GM19035 (cell line): ENCODE results near the gene THADA.
A peak's percentile ranks its signal among the peaks of the same experiment; 100 is the strongest.

Experiments used
- ATAC-seq: cut with Tn5 transposase; IDR thresholded peaks from one replicate; pipeline ENCODE4 v1.9.1; 2021; ENCODE audit not compliant: unreplicated experiment

Gene THADA

DNA sequence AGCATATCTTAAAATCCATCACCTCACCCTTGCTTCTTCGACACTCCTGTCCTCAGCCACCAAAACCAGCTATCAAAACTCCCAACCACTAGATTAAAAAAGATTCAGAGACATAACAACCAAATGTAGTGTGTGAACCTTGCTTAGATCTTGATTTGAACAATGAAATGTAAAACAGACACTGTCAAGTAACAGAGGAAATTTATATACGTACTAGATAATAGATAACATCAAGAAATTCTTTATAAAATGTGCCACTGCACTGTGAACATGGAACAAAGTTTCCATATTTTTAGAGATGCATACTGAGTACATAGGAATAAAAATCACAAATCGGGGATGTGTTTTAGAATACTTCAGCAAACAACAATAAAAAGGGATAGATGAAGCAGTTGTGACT is 86.0 kb downstream of the THADA start:
- ATAC-seq: no peak

- ATAC-seq: no peak
These were observed 87.6 kb downstream of the THADA start for GRCh38 chr2:43508209-43508608.

DNA sequence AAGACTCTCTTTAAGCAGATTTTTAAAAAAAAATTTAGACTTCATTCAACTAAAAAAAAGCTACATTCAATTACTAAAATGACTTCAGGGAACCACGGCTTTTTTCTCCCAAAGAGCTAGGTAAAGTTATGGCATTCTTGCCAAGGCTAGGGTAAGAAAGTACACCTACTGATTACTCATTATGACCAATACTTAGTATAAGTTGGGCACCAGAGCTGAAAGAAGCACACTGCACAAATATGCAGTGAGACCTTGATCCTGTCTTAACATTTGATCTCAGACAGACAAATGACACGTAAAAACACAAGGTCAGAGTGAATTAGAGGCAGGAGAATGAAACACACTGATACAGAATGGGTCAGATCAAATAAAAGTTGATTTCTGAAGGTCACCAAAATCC is 88.7 kb downstream of the THADA start:
- no peak for ATAC-seq

GRCh38 chr2:43495727-43496126 is 100.1 kb downstream of the THADA start:
- ATAC-seq: no peak

DNA sequence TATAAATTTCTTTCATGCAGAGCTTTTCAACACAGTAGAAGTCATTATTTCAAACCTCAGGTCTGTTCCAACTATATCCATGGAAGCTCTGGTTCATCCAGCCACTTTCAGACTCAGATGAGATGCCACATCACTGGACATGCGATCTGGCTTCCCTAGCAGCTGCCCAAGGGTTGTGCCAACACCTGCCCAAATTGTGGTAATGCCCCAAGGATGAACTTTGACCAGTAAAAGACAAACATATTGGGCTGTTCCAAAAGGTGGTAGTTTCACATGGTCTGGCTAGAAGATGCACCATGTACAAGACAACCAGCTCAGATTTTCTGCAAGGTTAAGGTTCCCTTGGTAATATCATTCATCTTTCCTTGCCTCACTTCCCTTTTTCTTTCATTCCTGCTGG is 101.9 kb downstream of the THADA start:
- ATAC-seq: no peak

- no peak for ATAC-seq
These were observed 104.7 kb downstream of the THADA start for GRCh38 chr2:43491065-43491639.

GRCh38 chr2:43490252-43490786 is 105.5 kb downstream of the THADA start:
- ATAC-seq: no peak

DNA sequence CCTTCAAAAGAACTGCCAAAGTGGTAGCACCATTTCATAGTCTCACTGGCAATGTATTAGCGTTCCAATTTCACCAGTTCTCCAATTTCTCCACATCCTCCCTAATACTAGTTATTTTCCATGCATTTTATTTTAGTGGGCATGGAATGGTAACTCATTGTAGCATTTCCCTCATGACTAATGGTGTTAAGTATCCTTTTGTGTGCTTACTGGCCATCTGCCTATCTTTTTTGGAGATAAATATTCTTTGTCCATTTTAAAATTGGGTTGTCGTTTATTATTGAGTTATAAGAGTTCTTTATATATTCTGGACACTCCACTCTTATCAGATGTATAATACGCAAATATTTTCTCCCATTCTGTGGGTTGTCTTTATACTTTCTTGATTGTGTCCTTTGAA is 107.1 kb downstream of the THADA start:
- ATAC-seq: no peak

DNA sequence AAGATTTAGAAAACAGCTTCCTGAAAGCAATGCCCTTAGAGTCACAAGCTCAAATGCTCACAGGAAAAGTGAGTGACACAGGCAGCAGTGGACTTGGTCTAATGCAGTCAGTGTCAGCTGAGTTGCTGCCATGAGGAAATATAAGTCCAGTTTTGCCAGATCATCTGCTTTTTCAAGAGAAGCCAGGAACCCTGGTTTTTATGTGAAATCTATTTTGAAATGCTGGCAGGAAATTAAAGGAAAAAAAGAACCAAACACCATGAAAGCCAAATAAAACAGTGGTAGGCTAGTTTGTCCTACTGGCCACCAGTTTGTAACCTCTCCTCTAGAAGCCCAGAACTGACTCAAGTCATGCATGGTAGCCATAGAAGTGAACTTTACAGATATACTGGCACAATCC is 109.2 kb downstream of the THADA start:
- ATAC-seq: no peak

GRCh38 chr2:43484323-43484930 is 111.4 kb downstream of the THADA start:
- no peak for ATAC-seq

GRCh38 chr2:43482961-43483360 is 112.9 kb downstream of the THADA start:
- peak; percentile 45 for ATAC-seq

- no peak for ATAC-seq
These were observed 113.8 kb downstream of the THADA start for GRCh38 chr2:43481927-43482542.

DNA sequence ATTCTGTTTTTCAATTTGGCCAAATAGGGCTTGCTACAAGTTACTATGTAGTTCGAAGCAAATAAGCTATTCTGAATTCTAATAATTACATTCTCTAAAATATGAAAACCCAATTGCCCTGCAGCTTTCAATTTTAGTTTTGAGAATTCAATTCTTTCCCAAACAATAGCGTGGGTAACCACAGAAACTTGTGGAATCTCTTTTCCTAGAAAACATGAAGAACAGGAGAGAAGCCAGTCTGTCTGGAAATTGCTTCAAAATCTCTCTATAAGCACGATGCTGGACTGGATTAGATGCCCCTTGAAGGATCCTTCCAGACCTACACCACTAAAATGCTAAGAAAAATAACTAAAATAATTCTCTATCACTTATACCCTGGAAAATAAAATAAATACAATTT is 115.0 kb downstream of the THADA start:
- ATAC-seq: no peak

- no peak for ATAC-seq
These were observed 117.3 kb downstream of the THADA start for GRCh38 chr2:43478412-43479086.

- no peak for ATAC-seq
These were observed 119.9 kb downstream of the THADA start for GRCh38 chr2:43475922-43476321.

DNA sequence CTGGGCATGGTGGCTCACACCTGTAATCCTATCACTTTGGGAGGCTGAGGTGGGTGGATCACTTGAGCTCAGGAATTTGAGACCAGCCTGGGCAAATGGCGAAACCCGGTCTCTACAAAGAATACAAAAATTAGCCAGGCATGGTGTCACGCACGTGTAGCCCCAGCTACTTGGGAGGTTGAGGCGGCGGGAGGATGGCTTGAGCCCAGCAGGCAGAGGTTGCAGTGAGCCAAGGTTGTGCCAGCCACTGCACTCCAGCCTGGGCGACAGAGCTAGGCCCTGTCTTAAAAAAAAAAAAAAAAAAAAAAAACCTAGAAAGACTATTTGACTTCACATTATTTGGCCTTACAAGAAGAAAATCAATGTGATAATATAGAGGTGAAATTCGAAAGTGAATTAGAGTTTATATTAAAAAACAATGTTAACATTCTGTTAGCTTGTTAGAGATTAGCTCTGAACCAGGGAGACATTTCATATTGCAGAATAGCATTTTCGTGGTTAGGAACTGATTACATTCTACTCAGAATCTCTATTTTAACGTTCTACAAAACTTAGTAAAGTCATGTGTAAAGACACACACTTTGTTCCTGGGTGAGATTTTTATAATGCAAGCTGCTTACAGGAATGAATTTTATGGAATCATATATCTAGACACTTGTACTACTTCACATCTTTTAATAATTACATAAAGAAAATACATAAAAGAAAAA is 120.5 kb downstream of the THADA start:
- no peak for ATAC-seq

DNA sequence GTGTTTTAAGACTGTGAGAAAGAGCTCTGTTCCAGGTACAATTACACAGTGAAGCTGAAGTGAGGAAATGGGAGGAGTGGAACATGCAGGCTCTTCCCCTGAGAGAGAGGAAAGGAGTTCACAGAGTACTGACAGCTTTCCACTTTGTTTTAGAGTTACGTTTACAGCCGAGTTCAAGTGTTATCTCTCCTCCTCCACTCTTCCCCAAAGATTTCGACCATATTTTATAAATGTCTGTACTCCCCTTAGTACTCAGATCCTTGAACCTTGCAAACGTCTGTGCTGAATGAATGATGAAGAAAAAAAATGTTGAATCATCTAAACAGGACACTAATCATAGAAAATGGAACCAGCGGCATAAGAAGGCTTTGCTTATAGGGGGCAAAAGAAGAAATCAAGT is 121.6 kb downstream of the THADA start:
- no peak for ATAC-seq

- ATAC-seq: no peak
These were observed 122.1 kb downstream of the THADA start for GRCh38 chr2:43473767-43474166.

- no peak for ATAC-seq
These were observed 123.2 kb downstream of the THADA start for GRCh38 chr2:43472527-43473194.

- no peak for ATAC-seq
These were observed 126.1 kb downstream of the THADA start for GRCh38 chr2:43469713-43470112.

GRCh38 chr2:43469094-43469493 is 126.7 kb downstream of the THADA start:
- no peak for ATAC-seq
